NB4 (cell line): ENCODE measurements around the gene ADCY3.

Source experiments
- DNase-seq: peaks from one replicate; pipeline ENCODE4 v3.0.0; 2010; ENCODE audit warnings: low read depth
- H3K4me3 ChIP-seq: one replicate; pipeline ENCODE4 v1.5.1; 2011; ENCODE audit warnings: mild to moderate bottlenecking, low read depth, low read length, moderate library complexity
- CTCF ChIP-seq: IDR thresholded peaks from one replicate; pipeline ENCODE4 v1.5.1; 2012; ENCODE audit warnings: low read depth, low read length
- MAX ChIP-seq: IDR thresholded peaks from 2 replicates; pipeline ENCODE4 v1.6.1; 2011; ENCODE audit warnings: low read depth, low read length
- MYC ChIP-seq: IDR thresholded peaks from 2 replicates; pipeline ENCODE4 v1.6.1; 2011; ENCODE audit warnings: low read depth, low read length
- POLR2A ChIP-seq: IDR thresholded peaks from 2 replicates; pipeline ENCODE4 v1.6.1; 2011; ENCODE audit warnings: mild to moderate bottlenecking; ENCODE audit not compliant: insufficient read length; ENCODE audit errors: extremely low read depth

ADCY3 gene

GRCh38 chr2:24924732-24925131 is 4.7 kb upstream of the ADCY3 start:
- no peak for DNase-seq
- no peak overlapping the region for H3K4me3 ChIP-seq
- no peak for TF ChIP-seq POLR2A
- TF ChIP-seq MAX = no peak
- no peak for TF ChIP-seq CTCF

GRCh38 chr2:24924266-24924665 is 4.2 kb upstream of the ADCY3 start:
- TF ChIP-seq CTCF (no peak), MAX (no peak), MYC (no peak)
- no peak overlapping the region for H3K4me3 ChIP-seq
- no peak for DNase-seq

GRCh38 chr2:24923106-24923505 is 3.1 kb upstream of the ADCY3 start:
- no peak for DNase-seq
- H3K4me3 ChIP-seq = no peak overlapping the region
- no peak for TF ChIP-seq MYC
- no peak for TF ChIP-seq POLR2A
- no peak for TF ChIP-seq CTCF
- TF ChIP-seq MAX = no peak

- TF ChIP-seq MAX = no peak
- no peak for TF ChIP-seq MYC
- no peak for TF ChIP-seq POLR2A
- DNase-seq = no peak
- no peak overlapping the region for H3K4me3 ChIP-seq
Observed at GRCh38 chr2:24922556-24922955, 2.5 kb upstream of the ADCY3 start.

- peak; percentile 25 for DNase-seq
- no peak for TF ChIP-seq MYC
- no peak for TF ChIP-seq MAX
- peak; percentile 62 for TF ChIP-seq CTCF
- no peak overlapping the region for H3K4me3 ChIP-seq
Observed at GRCh38 chr2:24920809-24921441, 888 bp upstream of the ADCY3 start.

GRCh38 chr2:24919506-24920097 is 435 bp downstream of the ADCY3 start:
- no peak; the same call in 1 of the 2 replicates for TF ChIP-seq MAX
- TF ChIP-seq POLR2A = no peak
- no peak for TF ChIP-seq MYC
- no peak for TF ChIP-seq CTCF
- peak; percentile 39 for DNase-seq
- no peak overlapping the region for H3K4me3 ChIP-seq
